Progenitor cell of endocrine pancreas (in vitro differentiated cells): Measurements from ENCODE around the gene UROC1. TPM values are rescaled to one million over a fixed set of nuclear protein-coding genes. Genes with fewer than 3 reads are reported as not detected.

Source experiments
- DNase-seq: peaks from one replicate; pipeline ENCODE4 v3.0.0; 2021; ENCODE audit warnings: low spot score; ENCODE audit not compliant: unreplicated experiment
- H3K27ac Mint-ChIP-seq: 2 replicates; pipeline ENCODE4 v1.8.0; 2021; ENCODE audit warnings: mild to moderate bottlenecking, moderate library complexity, mixed read lengths
- H3K27me3 Mint-ChIP-seq: 2 replicates; pipeline ENCODE4 v1.8.0; 2021; ENCODE audit warnings: mixed read lengths
- H3K36me3 Mint-ChIP-seq: 2 replicates; pipeline ENCODE4 v1.8.0; 2022; ENCODE audit warnings: mixed read lengths; ENCODE audit not compliant: insufficient read depth
- H3K4me1 Mint-ChIP-seq: 2 replicates; pipeline ENCODE4 v1.8.0; 2021; ENCODE audit warnings: low read depth, mixed read lengths
- H3K4me3 Mint-ChIP-seq: 2 replicates; pipeline ENCODE4 v1.8.0; 2021; ENCODE audit warnings: low read depth, mild to moderate bottlenecking, moderate library complexity, mixed read lengths
- H3K9me3 Mint-ChIP-seq: 2 replicates; pipeline ENCODE4 v1.8.0; 2021; ENCODE audit warnings: low read depth, mixed read lengths
- CTCF ChIP-seq: fragments of 200-600 bp; sonication (generic); IDR thresholded peaks from one replicate; pipeline ENCODE4 v1.5.0; 2021; ENCODE audit warnings: antibody characterized with exemption, mild to moderate bottlenecking; ENCODE audit not compliant: unreplicated experiment
- total RNA-seq: library from RNA; stranded (reverse); gene quantifications from 2 replicates; pipeline ENCODE4 v1.2.1, GENCODE V29; 2021

UROC1 gene
- total RNA-seq, 1 donor from 2014 or later = not detected

- peaks cover 2% of the 10 kb centered on the region for H3K36me3 Mint-ChIP-seq
- H3K4me3 Mint-ChIP-seq = no peak overlapping the region
- H3K27ac Mint-ChIP-seq = peak overlapping the region; percentile 67
- no peak for TF ChIP-seq CTCF
- no peak for DNase-seq
- H3K27me3 Mint-ChIP-seq = no peaks in the 10 kb centered on the region
- H3K4me1 Mint-ChIP-seq = no peaks in the 10 kb centered on the region
- H3K9me3 Mint-ChIP-seq = no peaks in the 10 kb centered on the region
These were observed 83.9 kb downstream of the UROC1 start for GRCh38 chr3:126433496-126434263.

GRCh38 chr3:126433105-126433430, 84.5 kb downstream of the UROC1 start:
- Mint-ChIP-seq H3K27me3 (no peaks in the 10 kb centered on the region), H3K4me1 (no peaks in the 10 kb centered on the region), H3K27ac (no peak overlapping the region), H3K9me3 (no peaks in the 10 kb centered on the region), H3K36me3 (peaks cover 2% of the 10 kb centered on the region), H3K4me3 (no peak overlapping the region)
- TF ChIP-seq CTCF = no peak
- DNase-seq = no peak

GRCh38 chr3:126432361-126433104, 85.0 kb downstream of the UROC1 start:
- no peaks in the 10 kb centered on the region for H3K9me3 Mint-ChIP-seq
- DNase-seq = no peak
- peaks cover 2% of the 10 kb centered on the region for H3K36me3 Mint-ChIP-seq
- H3K4me3 Mint-ChIP-seq = no peak overlapping the region
- TF ChIP-seq CTCF = no peak
- H3K27me3 Mint-ChIP-seq = no peaks in the 10 kb centered on the region
- H3K4me1 Mint-ChIP-seq = no peaks in the 10 kb centered on the region
- no peak overlapping the region for H3K27ac Mint-ChIP-seq

Other genes starting within 250 kb of the UROC1 start
- gene KLF15, start 160.4 kb downstream of the UROC1 start, total RNA-seq = 16.4 and 17.7 TPM in 2 replicates
- 0.79 and 1.00 TPM in 2 replicates for gene CFAP100, start 122.9 kb downstream of the UROC1 start, total RNA-seq
- 40.0 and 40.5 TPM in 2 replicates for gene ZXDC, start 41.9 kb downstream of the UROC1 start, total RNA-seq
- 0.36 and 0.71 TPM in 2 replicates for gene CHST13, start 6.4 kb upstream of the UROC1 start, total RNA-seq
- 0.26 and 0.44 TPM in 2 replicates for gene C3orf22, start 41.2 kb upstream of the UROC1 start, total RNA-seq
- gene TXNRD3, start 137.4 kb upstream of the UROC1 start, total RNA-seq = 12.9 and 14.4 TPM in 2 replicates
- 30.2 and 32.8 TPM in 2 replicates for gene CHCHD6, start 186.5 kb upstream of the UROC1 start, total RNA-seq